HG03565 (cell line): ENCODE results near the gene SELENOO.

Experiments
- ATAC-seq: cut with Tn5 transposase; IDR thresholded peaks from one replicate; pipeline ENCODE4 v1.9.1; 2021; ENCODE audit warnings: mild to moderate bottlenecking, moderate library complexity; ENCODE audit not compliant: unreplicated experiment

The SELENOO gene

DNA sequence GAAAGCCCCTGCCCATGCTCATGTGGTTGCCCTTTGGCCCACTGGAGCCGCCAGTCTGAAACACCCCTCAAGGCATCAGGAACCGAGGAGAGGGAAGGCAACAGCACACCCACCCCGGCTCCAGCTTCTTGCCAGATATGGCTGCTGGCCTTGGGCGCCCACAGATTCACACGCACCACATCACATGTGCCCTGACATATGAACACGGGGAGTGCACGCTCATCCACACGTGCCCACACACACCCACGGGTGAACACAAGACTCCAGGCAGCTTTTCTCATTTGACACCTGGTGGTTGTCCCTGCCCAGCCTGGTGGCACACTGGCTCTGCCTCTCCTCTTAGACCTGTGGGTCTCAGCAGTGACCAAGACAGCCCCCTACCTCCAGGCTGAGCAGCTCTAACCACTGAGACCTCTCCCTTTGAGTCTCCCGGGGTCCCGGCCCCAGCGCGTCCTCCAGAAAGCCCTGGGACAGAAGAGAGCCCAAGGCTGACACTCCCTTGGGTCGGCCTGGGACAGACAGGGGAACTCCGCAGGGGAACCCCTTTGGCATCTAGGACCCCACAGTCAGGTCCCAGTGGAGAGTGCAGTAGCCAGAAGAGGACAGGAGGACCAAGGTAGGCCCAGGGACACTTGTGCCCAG lies 63.4 kb downstream of the SELENOO start:
- no peak for ATAC-seq

DNA sequence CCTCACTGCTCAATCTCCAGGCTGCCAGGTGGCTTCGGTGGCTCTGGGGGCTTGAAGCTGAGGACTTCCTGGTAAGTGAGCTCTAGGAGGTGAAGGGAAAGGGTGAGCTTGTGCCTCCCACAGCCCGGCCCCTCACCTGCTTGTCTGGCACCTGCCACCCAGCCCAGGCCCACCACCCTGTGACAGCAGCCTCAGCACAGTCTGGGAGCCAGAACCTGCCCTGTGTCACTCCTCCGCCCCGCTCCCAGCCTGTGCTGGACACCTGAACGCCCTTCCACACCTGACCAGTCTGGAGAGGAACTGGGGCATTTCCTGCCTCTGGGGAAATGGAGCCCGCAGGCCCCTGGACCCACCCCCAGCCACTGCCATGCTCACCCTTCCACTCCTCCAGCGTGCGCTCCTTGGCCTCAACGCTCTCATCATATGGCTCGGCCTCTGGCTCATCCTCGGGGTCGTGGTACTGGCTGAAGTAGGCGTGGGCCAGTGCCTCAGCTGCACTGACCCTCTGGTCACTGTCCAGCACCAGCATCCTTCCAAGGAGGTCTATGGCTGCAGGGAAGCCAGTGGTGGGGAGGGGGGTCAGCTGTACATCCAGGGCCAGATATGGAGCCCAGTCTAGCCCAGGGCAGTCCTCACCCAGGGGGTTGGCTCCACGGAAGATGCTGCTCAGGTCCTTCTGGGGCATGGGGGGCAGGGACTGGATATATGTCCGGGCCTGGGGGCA lies 64.3 kb downstream of the SELENOO start:
- no peak for ATAC-seq

DNA sequence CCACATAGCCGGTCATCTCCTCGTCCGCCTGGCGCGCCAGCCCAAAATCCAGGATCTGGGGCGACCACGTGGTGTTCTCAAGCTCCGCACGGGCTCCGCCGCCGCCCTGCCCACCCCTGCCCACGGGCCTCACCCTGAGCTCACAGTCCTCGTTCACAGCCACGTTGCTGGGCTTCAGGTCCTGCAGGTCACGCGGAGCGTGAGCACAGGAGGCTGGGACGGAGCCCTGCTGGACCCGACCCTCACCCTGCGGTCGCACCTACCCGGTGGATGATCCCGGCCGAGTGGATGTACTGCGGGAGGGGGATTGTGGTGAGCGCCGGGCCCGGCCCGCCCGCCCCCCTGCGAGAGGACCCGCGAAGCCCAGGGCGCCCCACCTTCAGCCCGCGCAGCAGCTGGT lies 66.2 kb downstream of the SELENOO start:
- ATAC-seq, result no peak
